AG20443 (cell line): ENCODE measurements around the gene CAPS2.
"Not testable (repeated sequence)": the region's sequence is repeated elsewhere in the genome, so short reads cannot be mapped to it uniquely, and the experiment has no call there.

Source experiments
- DNase-seq: peaks from one replicate; pipeline ENCODE4 v3.0.0; 2012; ENCODE audit warnings: low spot score, mixed read lengths

The CAPS2 gene

DNA sequence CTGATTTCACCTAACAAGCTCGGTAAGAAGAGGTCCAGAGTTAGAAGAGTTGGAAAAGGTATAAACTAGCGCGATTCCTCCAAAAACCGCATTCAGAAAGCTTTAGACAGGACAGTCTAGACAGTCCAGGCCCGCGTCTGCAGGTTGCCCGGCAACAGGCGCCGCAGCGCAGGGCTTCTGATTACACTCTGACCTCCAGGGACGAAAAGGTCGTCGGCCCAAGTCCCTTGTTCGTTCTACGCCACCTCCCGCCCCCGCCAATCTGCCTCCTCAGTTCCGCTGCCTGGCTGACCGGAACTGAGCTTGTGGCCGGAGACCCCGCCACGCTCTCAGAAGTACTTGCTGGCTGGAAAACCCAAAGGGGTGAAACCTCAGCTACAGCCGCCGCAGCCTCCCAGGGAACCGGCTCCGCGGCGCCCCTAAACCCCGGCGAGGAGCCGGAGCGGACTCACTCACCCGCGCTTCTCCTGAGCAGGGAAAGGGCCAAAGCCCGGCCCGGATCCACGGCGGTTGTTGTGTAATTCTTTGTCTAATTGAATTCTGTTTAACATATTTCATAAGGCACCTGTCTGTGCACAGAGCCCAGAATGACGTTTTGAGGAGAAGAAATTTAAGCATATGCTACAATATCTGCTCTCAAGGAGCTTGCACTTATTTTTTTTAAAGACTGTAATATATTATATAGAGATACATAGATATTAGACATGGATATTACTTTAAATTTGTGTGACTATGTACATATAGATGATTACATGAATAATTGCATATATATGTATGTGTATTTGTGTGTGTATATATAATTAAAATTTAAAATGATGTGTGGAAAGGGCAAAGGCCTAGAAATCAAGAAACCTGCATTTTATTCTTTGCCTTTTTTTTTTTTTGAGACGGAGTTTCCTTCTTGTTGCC lies at the start of gene CAPS2:
Gene CAPS2, minus strand, starts transcription at position 407 of the 909 bp plus-strand sequence. CDS start 3,826 bp downstream, outside the sequence.
- DNase-seq = peak; percentile 95

DNA sequence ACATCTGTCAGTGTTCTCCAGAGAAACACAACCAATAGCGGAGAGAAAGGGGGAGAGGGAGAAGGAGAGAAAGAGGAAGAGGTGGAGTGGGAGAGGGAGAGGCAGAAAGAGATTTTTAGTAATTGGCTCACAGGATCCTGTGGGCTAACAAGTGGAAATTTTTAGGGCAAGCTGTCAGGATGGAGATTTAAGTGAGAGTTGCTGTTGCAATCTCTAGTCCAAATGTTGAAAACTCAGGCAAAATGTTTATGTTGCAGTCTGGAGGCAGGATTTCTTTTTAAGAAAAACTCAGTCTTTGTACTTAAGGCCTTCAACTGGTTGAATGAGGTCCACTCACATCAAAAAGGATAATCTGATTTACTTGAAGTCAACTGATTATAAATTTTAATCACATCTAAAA lies 48.2 kb upstream of the CAPS2 start:
- peak; percentile 15 for DNase-seq

DNA sequence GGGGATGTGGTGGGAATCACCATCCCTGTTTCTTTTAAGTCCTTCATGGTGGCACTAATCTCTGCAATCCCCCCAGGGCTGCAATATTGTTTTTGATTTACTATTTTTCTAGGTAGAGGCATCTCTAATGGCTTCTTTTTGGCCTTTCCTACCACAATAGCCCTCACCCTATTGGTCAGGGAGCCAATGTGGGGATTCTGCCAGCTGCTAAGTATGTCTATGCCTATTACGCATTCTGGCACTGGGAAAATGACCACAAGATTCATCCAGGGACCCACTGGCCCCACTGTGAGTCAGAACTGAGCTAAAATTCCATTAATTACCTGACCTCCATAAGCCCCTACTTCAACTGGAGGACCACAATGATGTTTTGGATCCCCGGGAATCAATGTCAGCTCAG lies 44.8 kb upstream of the CAPS2 start:
- DNase-seq = no peak

DNA sequence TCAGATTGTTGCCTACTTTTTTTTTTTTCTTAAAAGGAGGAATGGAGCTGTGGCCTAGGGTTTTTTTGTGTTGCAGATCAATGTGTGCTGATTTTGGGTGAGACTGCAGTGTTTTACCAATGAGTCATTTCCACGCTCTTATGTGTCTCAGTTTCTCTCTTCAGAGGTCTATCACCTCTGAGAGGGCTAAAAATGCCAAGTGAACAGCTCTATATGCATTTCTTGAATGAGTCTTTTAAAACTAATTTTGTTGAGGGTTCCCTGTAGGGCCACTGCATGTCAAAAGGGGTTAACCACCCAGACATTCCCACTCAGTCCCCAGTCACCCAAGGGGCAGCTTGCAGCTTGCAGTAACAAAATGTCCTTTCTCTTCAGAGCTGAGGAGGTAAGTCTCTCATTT lies 36.5 kb upstream of the CAPS2 start:
- DNase-seq = no peak

DNA sequence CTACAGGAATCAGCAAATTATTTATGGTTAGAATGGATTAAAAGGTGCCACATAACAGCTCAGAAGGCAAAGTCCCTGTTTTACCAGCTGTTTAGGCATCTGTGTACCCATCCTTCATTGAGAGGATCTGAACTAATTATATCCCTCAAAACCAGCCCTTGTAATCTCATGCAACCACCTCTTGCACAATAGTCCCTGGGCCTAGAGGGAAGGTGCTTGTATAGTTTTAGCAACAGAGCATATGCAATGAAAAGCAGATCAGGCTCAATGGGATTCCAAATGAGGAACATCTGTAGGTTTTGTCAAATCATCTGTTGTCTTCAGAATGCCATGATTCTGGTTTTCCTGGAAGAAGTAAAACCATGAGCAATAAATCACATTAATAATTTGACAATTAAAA lies 34.8 kb upstream of the CAPS2 start:
- peak; percentile 19 for DNase-seq

DNA sequence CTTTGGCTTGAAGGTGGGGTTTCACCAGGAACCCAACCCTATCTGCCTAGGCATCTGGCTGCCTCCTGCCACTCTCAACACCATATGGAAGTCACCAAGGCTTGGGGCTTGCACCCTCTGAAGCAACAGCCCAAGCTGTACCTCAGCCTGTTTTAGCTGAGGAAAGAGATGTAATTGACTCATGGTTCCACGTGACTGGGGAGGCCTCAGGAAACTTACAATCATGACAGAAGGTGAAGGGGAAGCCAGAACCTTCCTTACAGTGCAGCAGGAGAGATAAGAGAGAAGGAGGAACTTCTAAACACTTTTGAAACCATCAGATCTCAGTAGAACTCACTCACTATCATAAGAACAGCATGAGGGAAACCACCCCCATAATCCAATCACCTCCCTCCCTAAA lies 31.3 kb upstream of the CAPS2 start:
- no peak for DNase-seq

DNA sequence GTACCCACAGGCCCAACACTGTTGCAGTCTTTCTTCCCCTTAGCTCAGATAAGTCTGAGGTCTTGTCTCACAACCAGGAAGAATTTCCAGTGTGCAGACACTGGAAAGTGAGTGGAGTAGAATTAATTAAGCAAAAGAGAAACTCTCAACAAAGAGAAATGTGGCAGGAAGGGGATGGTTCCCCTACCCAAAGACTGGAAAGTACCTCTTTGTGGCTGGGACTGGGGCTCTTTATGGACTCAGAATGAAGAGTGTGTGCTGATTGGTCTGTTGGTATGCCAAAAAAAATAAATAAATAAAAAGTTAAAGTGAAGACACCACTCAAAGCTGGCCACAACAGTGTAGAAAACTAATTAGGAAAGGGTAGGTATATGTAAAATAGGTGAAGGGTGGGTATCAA lies 30.8 kb upstream of the CAPS2 start:
- no peak for DNase-seq

DNA sequence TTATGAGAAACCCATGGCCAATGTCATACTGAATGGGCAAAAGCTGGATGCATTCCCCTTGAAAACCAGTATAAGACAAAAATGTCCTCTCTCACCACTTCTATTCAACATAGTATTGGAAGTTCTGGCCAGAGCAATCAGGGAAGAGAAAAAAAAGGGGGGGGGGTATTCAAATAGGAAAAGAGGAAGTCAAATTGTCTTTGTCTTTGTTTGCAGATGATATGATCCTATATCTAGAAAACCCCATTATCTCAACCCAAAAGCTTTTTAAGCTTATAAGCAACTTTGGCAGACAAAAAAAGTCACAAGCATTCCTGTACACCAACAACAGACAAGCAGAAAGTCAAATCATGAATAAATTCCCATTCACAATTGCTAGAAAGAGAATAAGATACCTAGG lies 23.9 kb upstream of the CAPS2 start:
- DNase-seq = no peak

DNA sequence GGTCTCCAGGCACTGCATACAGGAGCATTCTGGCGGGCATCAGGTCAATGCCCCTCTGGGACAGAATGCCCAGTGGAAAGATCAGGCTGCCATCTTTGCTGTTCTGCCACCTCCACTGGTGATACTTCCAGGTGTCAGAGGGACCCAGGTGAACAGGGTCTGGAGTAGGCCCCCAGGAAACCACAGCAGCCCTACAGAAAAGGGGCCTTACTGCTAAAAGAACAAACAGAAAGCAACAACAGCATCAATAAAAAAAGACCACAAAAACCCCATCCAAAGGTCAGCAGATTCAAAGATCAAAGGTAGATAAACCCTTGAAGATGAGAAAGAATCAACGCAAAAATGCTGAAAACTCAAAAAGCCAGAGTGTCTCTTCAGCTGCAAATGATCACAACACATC lies 20.3 kb upstream of the CAPS2 start:
- no peak for DNase-seq

DNA sequence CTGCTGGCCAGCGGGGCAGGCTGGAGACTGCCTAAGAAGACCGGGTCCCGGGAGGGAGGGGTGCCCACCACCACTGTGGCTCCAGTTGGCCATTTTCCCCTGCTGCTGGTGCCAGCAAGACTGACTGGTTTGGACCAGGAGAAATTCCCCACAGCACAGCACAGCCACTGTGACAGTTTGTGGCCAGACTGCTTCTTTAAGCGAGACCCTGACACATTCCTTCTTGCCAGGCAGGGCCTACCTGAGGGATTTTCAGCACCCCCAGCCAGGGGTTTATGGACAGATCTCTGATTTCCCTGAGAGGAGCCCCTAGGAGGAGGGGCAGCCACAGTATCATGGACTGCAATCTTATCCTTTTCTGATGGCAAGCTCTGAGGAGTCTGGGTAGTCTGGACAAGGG lies 19.8 kb upstream of the CAPS2 start:
- no peak for DNase-seq

DNA sequence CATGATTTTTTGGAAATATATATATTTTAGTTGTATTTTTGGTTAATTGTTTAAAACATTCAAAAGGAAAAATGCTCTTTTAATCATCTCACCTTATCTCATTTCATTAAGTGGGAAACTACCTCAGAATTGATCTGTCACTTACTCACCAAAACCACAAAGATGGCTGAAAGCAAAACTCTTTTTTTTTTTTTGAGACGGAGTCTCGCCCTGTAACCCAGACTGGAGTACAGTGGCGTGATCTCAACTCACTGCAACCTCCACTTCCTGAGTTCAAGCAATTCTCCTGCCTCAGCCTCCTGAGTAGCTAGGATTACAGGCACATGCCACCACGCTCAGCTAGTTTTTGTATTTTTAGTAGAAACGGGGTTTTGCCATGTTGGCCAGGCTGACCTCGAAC lies 16.1 kb upstream of the CAPS2 start:
- not testable (repeated sequence) for DNase-seq

DNA sequence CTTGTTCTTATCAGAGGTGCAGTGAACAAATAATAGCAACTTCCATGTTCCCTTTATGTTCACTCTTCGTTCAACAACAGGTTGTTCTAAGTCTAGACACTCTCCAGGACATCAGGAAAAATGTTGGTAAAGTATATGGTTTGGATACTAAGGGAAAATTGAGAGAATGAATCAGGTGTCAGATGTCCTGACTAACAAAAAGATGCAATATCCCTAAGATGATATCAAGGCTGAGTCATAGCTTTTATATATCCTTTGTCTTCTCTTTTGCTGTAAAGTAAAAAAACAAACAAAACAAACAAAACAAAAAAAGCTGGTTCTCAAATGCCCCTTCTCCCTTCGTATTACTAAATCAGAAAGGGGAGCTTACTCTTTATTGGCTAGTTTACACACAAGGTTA lies 15.4 kb upstream of the CAPS2 start:
- no peak for DNase-seq

DNA sequence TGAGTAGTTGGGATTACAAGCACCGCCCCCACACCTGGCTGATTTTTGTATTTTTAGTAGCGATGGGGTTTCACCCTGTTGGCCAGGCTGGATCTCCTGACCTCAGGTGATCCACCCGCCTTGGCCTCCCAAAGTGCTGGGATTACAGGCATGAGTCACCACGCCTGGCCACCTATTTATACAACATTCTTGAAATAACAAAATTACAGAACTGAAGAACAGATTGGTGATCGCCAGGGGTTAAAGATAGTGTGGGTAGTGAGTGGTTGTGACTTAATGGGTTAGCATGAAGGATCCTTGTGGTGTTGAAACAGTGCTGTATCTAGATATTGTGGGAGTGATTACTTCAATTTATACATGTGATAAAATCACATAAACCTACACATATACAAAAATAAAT lies 11.7 kb upstream of the CAPS2 start:
- no peak for DNase-seq

DNA sequence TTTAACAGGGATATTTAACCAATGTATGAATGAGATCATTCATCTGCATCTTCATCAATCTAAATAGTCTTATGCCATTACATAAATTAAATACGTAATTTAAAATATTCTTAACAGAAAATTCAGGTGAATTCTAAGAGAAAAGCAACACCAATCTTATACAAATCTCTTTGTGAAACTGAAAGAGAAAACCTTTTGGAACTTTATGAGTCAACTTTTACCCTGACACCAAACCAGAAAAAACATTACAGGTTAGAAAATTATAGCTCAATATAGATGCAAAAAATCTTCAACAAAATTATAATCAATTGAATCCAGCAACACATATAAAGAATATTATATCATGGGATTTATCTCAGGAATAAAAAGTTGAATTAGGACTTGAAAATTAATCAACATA lies 7.8 kb upstream of the CAPS2 start:
- DNase-seq = no peak

DNA sequence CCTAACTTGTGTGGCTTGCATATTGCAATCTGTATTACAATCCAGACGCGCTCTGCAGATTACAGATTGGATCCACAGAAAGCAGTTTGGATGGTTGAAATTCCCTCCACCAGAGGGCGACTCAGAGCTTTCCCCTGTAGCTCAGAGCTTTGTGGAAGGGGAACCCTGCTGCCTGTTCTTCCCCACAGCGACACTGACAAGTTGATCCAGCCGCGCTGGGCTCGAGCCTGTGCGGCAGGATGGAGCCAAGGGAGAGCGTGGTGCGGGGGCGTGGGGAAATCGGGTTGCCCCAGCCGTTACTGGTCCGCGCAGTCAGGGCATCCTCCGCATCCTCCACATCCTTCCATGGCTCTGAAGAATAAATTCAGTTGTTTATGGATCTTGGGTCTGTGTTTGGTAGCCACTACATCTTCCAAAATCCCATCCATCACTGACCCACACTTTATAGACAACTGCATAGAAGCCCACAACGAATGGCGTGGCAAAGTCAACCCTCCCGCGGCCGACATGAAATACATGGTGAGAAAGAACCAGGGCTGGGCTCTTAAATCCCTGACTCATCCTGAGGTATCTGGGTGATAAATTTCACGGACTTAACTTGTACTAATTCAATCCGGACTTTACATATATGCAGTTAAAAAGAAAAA lies 4.4 kb upstream of the CAPS2 start, which contains the start of gene GLIPR1L1:
Gene GLIPR1L1, plus strand, starts transcription at position 287 of the 647 bp plus-strand sequence. Its CDS starts 59 bp downstream, at position 346.
- peak; percentile 85 for DNase-seq

DNA sequence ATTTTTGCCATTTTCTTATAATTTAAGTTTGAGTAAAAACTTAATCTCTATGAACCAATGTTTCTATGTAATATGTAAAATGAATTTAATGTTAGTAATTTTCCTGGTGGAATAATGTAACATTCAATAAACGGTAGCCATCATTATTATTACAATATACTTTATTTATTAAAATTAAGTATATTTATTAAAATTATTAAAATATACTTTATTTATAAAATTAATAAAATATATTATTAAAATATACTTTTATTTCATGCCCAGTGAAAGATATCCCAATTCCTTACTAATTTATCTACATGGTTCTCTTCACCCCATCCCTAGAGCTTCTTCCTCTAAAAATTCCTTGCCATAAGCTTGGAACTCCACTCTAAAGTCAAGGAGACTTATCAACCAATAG lies 2.5 kb downstream of the CAPS2 start:
- DNase-seq = no peak

DNA sequence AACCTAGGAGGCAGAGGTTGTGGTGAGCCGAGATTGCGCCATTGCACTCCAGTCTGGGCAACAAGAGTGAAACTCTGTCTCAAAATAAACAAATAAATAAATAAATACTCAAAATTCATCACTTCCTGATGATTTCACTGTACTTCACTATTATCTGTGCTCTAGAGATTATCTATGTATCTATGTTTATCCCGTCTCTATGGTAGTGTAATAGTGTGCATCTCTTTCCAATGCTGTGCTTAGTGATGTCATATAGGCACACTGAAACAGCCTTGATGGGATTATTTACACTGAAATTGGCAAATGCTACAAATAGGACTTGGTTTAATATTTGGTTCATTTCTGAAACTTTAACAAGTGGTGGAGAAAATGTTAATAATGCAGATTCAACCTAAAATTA lies 6.5 kb downstream of the CAPS2 start:
- no peak for DNase-seq

DNA sequence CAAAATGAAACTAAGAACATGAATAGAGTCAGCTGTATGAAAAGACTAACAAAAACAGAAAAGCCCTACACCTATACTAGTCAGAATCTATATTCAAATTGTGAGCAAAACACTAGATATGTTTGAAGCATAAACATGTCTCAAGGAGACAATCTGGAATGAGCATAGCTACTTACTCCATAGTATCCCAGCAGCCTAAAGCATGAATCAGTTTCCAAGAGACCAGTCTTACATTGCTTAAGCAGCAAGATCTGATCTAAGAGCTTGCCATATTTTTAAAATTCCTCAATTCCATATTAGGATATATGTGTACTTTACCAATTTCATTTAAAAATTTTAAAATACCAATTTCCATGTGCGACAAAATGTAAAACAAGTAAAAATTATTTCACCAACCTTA lies 7.7 kb downstream of the CAPS2 start:
- peak; percentile 25 for DNase-seq

DNA sequence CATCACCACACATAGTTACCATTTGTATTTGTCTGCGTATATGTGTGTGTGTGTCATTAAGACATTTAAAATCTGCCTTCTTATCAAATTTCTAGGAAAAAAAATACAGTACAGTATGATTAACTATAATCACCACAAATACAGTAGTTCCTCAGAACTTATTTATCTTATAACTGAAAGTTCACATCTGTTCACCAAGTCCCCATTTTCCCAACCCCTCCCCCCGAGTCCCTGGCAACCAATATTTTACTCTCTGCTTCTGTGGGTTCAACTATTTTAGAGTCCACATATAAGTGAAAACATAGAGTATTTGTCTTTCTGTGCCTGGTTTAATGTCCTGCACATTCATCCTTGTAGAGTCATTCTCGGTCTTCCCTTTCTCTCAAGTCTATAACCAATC lies 12.3 kb downstream of the CAPS2 start:
- DNase-seq = no peak

DNA sequence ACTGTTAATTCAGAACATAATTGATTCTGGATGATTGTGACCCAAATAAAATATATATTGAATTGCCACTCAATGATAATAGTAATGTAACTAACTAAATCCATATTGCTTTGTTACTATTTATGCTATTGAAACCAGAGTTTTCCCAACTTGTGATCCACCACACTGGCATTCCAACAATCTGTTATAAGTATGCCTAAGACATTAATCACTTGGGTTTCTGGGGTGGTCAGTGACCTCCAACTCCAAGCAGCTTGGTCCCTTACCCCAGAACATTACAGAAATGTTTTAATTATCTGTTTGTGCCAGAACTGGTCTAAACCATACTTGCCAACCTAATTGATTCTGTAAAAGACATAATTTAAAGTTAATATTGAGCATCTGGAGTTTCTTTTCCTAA lies 14.6 kb downstream of the CAPS2 start:
- DNase-seq = peak; percentile 57

DNA sequence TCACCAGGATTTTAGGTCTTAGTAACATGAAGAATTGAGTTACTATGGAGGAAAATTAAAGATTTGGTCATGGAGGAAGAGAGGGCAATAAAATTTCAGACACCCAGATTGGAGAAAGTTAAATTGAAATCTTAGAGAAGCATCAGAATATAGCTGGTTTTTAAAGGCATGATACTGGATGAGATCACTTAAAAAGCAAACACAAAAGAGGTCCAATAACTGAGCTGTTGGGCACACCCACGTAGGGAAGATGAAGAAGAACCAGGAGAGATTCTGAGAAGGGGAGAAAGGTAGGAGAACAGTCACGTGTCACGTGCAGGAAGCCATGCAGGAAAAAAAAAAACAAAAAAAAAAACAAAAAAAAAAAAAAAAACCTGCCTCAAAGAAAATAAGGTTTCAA lies 18.8 kb downstream of the CAPS2 start:
- no peak for DNase-seq

DNA sequence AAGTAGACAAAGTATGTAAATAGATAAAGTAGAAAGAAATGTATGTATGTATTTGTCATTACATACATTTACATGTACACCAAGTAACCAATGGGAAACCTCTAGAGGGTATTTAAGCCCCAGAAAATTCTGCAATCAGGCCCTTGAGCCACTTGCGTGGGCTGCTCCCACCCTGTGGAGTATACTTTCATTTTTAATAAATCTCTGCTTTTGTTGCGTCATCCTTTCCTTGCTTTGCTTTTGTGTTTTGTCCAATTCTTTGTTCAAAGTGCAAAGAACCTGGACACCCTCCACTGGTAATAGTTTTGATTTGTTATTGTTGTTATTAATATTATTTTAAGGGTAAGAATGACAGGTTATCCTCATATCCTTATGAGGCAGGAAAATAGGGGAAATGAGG lies 21.8 kb downstream of the CAPS2 start:
- DNase-seq = no peak
